ENCODE results near the gene GSAP.

Gene GSAP

DNA sequence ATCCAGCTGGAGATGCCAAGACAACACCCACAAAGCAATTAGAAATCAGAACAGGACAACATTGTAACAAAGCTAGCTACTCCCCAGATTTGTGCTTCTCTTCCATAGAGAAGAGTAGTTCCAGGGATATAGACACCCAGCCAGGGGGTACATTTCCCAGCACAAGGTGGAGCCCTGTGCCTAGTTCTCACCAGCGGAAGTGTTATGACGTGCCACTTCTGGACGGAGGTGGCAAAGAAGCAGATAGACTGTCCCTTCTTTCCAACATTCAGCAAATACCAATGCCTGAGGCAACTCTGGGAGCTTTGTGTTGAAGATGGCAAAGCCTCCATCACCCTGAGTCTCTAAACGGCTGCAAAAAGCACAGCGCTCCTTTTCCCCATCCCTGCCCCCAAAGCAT lies 23.4 kb upstream of the GSAP start:
- peak in 43 of 58 donors; percentile 6 to 62 (median 30) for DNase-seq

DNA sequence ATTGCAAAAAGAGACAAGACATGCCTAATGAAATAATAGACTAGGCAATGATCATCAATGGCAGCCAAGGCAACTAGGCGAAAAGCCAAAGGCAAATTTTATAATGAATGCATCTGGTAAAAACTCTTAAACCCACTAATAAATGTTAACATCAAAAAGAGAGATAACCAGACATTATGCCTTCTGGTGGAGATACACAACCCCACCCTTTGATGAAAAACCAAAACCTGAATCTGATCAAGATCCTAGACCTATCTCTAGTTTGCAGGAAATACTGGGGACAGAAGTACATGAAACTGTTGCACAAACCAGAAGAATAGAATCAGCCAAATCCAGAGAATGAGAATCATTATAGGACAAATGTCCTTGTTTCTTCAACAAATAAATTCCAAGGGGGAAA lies 22.0 kb upstream of the GSAP start:
- DNase-seq: no peak

DNA sequence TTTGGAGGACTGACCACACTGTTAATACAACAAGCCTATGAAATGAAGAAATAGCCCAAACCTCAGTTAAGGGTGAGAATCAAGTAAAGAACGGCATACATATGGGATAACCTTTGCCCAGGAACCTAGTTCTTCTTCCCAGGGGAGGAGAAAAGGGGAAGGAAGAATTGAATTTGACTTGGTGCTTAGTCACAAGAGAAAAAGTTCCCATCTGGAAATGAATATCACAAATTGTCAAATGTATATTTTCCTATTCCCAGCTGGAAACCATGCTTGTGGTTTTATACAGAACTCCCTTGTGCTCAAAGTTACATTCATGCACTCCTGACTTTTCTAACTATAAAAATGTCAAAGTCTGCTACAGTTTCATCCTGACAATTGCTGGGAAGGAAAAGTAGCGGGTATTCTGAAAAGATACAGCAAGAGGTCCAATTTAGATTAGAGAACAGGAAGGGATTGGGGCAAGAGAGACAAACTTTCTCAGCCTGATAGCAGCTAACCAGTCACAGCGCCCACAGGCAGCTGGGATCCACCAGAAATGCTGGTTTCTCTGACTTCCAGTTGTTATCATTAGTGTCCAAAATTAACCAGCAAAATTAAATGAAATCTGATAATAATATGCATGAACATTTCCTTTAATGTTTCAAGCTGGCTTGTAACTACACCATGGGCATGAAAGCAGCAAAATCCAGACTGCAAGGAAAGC lies 18.6 kb upstream of the GSAP start:
- no peak for DNase-seq

DNA sequence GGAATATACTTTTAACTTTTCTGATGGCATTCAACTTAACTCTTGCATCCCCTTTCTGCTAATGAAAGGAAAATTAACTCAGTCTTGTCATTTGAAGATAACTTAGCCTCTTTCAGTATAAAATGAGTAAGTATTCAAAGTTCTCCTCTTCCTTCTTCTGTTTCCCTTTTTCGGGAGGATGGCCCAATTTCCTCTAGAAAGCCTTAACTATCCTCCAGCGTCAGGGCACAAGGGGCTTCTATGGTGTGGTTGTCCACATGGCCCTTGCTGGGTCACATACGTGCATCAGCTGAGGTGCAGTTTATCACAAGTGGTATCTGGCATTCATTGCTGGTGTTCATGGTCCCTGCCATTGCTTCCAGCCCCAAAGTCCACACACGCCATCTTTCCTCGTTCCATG lies 17.8 kb upstream of the GSAP start:
- DNase-seq: no peak

DNA sequence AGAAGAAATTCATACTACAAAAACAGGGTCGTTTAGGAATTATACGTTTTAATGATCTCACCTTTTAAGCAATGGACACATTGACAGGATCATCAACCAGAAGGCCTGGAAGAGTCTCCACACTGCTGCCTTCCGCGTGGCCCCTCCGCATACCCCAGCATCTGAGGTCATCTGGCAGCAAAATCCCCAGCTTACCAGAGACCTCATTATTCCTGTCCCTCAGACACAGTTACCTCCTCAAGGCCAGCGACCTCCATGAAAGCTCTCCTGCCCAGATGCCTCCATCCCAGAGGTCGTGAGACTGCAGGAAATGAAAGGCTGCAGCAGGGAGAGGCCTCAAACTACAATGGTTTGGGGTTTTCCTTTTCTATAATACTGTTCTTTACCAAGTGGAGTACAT lies 14.8 kb upstream of the GSAP start:
- no peak for DNase-seq

DNA sequence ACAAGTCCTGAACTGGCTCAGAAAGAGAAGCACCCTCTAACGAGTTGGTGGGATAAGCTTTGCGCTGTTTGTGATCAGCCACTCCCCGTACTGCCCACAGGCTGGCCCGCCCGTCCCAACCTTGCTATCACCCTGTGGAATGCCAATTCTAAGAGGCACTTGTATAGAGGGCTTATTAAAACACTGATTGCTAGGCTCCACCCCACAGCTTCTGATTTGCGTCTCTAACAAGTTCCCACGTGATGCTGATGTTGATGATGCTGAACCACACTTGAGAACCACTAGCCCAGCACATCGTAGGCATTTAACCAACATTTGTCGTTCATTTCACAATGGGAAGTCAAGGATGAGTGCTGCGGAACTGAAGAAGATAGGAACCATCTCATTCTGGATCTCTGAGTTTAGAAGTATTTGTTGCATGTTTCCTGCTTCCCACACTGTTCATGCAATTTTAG lies 12.7 kb upstream of the GSAP start:
- no peak for DNase-seq

DNA sequence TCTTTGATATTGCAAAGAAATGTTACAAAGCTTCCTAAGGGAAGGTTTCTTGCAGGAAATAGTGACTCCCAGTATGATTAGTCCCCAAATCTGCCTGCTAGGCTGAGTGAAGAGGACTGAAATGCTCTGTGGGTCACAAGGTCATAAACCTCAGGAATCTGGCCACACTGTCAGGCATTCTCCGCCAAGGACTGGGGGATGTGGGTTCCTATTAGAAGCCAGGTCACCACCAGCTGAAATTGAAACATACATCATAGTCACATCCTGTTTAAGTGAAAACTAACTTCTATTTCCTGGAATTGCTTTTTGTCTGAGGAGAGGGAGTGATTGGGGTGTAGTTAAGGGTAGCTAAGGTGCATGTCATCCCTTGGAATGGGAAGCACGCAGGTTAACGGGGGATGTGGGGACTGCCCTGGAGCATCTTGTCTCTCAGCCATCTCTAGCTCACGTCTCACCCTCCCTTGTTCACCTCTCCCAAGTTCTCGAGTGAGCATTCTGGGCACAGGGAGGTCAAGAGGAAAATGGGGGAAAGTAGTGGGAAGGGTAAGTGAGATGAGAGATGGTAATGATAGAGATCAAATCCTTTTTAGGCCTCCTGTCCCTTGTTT lies 12.0 kb upstream of the GSAP start:
- DNase-seq: no peak

DNA sequence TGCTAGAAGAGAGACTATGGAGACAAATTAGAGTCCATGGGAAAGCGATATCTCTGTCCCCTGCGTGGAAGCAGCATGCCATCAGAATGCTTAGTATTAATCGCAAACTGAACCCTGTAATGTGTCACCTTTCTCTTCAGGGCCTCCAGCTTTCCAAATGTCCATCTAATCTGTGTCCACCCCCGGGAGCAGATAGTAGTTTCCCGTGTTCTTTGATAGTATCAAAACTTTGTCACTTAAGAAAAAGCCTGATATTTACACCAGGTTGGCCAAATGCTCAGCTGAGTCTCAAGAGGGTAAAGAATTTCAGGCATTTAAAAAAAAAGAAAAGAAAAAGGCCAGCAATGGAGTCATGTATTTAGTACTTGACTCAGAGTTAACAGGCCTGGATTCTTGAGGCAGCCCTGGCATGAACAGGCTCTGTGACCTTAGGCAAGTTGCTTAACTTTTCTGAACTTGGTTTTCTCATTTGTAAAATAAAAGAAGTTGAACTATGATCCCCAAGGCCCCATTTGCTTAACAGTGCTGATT lies 10.4 kb upstream of the GSAP start:
- DNase-seq: no peak

DNA sequence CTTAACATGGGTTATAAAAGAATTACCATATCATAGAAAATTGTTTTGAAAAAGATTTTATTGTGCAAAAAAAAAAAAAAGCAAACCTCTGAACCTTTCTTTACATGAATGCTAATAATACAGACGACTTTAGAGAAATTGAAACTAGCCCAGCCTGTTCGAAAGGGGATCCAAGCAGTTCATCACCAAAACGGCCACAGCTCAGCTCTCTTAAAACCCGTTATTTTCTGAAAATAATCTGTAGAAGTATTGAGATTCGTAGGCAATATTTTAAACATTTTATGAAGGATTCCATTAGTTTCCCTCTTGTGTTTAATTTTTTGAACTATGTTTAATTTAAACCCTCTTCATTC lies 9.9 kb upstream of the GSAP start:
- DNase-seq: no peak

DNA sequence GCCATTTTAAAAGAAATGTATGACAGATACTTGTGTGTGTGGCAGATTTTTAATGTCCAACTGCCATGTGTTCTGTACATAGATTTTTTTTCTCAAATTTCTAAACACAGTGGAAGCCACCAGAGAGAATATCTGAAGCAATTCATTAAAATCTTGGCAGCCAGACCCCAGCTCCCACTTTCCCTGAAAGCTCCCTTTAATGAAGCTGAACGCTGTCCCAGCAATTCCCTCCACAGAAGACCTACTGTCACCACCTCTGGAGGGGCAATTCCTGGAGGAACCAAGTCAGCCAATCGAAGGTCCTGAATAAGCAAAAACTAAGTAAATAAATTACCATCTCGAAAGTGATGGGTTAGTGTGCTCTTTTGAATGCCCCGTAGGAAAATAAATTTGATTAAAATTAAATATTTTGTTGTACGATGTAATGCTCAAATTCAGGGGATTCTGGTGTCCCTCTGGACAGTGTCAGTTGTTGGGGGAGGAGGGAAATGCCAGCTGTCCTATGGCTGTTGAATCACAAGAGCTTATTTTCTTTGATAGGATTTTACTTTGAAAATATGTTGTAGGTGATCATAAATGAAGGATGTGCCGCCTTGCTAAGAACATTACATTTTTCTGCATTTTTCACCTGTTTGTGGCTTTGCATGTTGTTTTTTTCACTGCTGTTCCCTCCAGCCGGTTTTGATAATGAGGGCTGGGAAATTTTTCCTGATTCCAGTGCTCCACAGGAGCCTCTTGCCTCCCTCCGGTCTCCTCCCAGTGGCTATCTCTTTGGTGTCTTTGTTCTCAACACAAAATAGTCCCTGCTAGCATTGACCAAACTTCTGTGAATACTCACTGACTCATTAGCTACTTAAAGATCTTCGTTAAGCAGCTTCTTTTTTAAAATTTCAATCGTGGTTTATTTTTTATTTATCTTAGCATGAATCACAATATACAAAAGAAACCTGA lies 9.2 kb upstream of the GSAP start:
- DNase-seq: peak in 4 of 58 donors; percentile 3 to 17 (median 10)

DNA sequence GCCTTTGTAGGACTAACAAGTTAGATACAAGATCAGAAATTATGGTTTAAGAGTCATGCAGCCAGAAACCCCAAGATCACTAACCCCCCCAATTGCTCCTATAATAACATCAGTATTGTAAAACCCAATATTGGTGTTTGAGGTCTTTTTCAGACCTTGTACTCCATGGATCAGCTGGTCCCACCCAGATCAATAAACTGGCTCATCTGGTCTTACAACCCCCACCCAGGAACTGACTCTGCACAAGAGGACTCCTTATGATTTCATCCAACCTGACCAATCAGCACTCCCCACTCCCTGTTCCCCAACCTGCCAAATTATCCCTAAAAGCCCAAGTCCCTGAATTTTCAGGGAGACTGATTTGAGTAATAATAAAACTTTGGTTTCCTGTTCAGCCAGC lies 6.4 kb upstream of the GSAP start:
- DNase-seq: no peak

DNA sequence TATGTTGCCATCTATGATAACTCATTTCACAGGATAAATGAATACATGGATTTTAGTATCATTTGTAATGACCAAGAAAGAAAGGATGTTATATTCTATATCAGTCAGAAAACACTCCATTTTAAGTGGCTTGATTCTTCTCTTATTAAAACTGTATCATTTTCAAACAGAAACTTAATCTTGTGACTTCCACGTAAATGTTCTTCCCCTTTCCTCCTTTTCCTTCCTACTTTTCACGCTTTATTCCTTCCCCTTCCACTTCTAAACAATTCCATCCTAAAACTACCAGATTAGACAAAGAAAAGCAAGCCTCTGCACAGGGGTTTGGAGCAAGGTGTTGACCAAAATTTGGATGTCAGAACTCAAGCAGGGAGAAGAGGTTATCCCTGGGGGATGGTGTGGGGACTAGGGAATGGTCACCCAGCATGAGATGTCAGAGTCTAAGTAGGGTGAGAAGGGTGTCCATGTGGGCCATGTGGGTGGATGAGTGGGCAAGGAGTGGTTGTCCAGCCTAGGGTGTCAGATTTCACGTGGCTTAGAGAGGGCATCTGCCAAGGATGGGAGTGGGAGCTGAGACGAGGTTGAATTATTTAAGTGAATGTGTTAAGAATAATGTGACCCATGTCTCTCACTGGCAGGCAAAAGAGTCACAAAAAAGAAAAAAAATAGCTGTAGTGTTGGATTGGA lies 5.0 kb upstream of the GSAP start:
- DNase-seq: no peak

DNA sequence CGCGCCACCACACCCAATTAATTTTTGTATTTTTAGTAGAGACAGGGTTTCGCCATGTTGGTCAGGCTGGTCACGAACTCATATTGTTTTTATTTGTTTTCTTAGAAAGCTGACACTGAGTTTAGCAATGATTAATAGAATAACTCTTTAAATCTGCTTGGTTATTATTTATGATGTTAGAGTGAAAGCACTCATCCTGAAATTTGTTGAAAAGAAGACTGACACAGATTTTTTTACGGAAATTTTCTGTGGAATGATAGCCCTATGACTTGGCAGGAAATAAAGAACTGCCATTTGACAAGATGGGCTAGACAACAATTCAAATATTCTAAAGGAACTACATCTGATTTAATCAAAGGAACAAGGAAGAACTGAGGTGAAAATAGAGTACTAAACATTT lies 4.3 kb upstream of the GSAP start:
- no peak for DNase-seq

DNA sequence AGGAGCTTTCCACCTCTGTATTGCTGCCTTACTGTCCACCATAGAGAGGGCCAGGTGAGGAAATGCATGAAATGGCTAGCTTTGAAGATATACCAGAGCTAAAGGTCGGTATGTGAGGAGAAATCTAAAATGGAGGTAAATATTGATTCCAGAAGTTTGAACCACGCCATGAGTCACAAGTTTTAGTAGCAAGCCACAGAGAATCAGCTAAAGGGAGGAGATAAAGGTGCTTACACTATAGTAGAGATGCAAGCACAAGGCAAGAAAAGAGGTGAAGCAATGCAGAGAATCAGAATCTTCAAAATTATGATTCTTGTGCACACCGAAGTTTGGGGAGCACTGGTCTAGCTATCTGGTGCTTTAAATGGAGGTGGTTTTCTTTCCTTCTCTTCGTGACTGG lies 3.0 kb upstream of the GSAP start:
- no peak for DNase-seq

DNA sequence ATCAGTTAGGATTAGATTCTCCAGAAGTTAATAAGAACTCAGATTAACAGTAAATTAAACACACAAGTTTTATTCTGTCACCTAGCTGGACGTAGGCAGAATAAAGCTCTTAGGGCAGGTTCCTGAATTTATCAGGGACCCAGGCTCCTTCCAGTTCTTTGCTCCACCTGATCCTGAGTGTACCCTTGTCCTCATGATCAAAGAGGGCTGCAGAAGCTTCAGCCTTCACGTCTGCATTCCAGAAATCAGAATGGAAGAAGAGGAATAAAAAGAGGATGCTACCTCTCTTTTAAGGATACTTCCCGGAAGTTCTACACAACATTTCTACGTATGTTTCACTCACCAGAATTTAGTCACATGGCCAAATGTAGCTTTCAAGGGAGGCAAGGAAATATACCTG lies 1.7 kb upstream of the GSAP start:
- no peak for DNase-seq

DNA sequence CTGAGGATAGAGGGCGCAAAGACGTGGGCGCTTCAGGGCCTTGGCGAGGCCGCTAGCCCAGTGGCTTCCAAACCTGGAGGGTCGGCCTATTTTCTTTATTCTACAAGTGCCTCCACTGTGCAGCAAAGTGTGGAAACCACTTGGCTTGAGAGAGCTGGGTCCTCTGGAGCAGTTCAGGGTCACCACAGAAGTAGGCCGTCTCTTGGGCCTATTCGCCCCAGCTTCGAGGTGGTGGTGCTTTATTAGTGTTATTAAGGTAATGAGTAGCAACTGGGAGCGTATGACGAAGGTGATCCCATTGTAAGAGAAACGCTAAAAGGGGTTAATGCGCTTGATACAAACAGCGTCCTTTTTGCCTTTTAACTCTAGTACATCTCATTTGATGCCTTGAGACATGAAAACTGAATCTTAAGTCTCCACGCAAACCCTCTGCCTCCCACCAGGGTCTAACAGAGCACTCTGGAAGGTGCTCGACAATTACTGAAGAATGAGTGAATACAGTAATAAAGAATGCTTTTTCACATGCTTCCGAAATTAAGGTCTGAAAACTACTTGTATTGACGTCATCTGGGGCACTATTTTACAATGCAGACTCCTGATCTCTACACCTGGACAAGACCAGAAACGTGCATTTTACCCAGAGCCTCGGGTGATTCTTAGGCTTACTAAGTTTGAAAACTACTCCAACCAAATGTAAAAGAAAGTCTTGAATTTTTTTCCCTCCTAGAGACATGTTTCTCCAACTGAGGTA lies 647 bp upstream of the GSAP start:
- peak in 1 of 58 donors; percentile 65 for DNase-seq

DNA sequence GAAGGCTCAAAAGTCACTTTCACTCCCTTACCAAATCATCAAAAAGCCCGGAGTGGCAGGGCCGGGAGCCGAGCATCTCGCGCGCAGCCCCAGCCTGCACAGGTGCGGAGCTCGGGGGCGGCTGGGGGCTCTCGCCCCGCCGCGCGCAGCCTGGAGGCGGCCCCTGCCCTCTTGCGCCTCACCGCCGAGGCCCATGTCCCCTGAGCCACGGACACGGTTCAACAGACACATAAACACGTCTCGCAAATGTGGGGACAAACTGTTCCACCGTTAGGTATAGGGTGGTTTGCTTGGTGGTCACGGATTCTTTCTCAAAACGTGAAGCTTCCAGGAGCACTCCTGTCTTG lies 700 bp downstream of the GSAP start:
- DNase-seq: peak in 4 of 58 donors; percentile 26 to 51 (median 38)

DNA sequence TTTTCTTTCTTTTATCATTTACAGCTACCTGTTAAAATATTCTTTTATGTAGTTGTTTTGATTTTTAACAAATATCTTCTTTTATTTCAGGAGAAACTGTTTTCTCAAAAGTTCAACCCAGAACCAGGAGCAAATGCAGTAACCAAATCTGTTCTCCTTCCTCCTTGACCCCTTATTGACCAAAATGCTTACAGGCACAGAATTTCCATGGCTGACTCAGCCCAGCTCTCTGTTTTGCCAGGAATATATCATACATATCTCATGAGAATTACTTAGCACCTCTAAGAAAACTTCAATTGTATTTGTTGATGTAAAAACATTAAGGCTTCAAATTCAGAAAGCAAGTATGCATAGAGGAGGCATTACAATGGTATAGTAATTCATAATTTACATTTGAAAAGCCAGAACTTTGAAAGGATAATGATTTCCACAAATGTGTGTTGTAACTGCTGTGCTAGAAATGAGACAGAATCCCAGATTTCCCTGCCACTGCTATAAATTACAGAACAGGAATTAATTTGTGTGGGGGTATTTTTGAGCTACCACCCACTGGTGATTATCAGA lies 2.2 kb downstream of the GSAP start:
- no peak for DNase-seq

DNA sequence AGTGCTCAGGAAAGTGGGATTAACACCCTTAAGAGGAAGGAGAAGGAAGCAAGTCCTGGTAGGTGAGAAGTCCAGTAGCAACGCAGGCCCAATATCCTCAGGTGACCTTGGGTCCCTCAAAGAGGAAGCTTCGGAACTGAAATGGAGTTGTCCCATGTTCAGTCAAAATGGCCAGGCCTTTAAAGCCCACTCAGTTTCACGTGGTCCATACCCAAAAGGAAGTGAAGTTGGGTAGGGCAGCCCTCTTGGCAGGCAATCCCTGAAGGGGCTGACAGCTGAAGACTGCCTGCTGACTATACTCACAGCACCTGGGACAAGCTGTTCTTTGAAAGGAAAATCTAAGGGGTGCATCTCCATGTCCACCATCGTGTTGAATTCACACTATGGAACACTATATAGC lies 3.0 kb downstream of the GSAP start:
- DNase-seq: no peak

All from anterior cingulate cortex (tissue), 58 donors.